H7 (cell line): ENCODE results near the gene GTF2A1. TPM values are rescaled to one million over a fixed set of nuclear protein-coding genes. Genes with fewer than 3 reads are reported as not detected.

Experiments
- DNase-seq: peaks from one replicate; pipeline ENCODE4 v3.0.0; 2012
- H3K27me3 ChIP-seq: 2 replicates; pipeline ENCODE4 v1.6.0; 2011; ENCODE audit warnings: mild to moderate bottlenecking, low read length; ENCODE audit not compliant: control insufficient read depth, insufficient read depth
- H3K36me3 ChIP-seq: replicated peaks from 2 replicates; pipeline ENCODE4 v1.5.1; 2011; ENCODE audit warnings: low read length; ENCODE audit not compliant: control insufficient read depth, insufficient read depth
- H3K4me3 ChIP-seq: 2 replicates; pipeline ENCODE4 v1.5.1; 2011; ENCODE audit warnings: low read depth, mild to moderate bottlenecking, control low read depth, low read length, moderate library complexity; ENCODE audit not compliant: insufficient read depth
- total RNA-seq: library from RNA; depleted of rRNA; stranded (reverse); fragments of >200 nt; shearing (Covaris generic); gene quantifications from 2 replicates; pipeline ENCODE4 v1.2.3, GENCODE V29; 2014; rRNA removed

GTF2A1 gene
- total RNA-seq, 1 experiment from 2014 or later: 25.8 TPM

- H3K27me3 ChIP-seq: no peaks in the 10 kb centered on the region
- no peak for DNase-seq
- H3K4me3 ChIP-seq: no peak overlapping the region
- H3K36me3 ChIP-seq: no peaks in the 10 kb centered on the region
Observed at GRCh38 chr14:81148635-81149034, 72.1 kb downstream of the GTF2A1 start.

- no peak overlapping the region for H3K4me3 ChIP-seq
Observed at GRCh38 chr14:81147140-81147897, 73.4 kb downstream of the GTF2A1 start.

GRCh38 chr14:81144824-81145603, 75.7 kb downstream of the GTF2A1 start:
- DNase-seq: no peak
- Histone ChIP-seq H3K4me3 (no peak overlapping the region), H3K36me3 (no peaks in the 10 kb centered on the region), H3K27me3 (no peaks in the 10 kb centered on the region)

More at GRCh38 chr14:81147140-81147897, 73.4 kb downstream of the GTF2A1 start:
- no peak for DNase-seq
- H3K36me3 ChIP-seq: no peaks in the 10 kb centered on the region
- no peaks in the 10 kb centered on the region for H3K27me3 ChIP-seq

- Histone ChIP-seq H3K27me3 (no peaks in the 10 kb centered on the region), H3K4me3 (no peak overlapping the region), H3K36me3 (no peaks in the 10 kb centered on the region)
- no peak for DNase-seq
Observed at GRCh38 chr14:81143793-81144192, 77.0 kb downstream of the GTF2A1 start.

DNA sequence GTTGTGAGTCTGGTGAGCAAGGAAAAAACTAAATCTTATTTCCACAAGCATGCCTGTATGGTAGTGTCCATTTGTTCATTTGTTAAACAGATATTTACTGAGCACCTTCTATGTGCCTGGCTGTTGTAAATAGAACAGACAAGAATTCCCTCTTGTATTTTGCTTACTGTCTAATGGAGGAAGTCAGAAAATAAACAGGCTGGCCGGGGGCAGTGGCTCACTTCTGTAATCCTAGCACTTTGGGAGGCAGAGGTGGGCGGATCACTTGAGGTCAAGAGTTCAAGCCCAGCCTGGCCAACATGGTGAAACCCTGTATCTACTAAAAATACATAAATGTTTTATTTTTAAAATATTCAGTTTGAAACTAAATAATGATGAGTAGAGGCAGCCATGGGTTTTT, 79.3 kb downstream of the GTF2A1 start:
- no peak for DNase-seq
- Histone ChIP-seq H3K36me3 (no peaks in the 10 kb centered on the region), H3K4me3 (no peak overlapping the region), H3K27me3 (no peaks in the 10 kb centered on the region)

DNA sequence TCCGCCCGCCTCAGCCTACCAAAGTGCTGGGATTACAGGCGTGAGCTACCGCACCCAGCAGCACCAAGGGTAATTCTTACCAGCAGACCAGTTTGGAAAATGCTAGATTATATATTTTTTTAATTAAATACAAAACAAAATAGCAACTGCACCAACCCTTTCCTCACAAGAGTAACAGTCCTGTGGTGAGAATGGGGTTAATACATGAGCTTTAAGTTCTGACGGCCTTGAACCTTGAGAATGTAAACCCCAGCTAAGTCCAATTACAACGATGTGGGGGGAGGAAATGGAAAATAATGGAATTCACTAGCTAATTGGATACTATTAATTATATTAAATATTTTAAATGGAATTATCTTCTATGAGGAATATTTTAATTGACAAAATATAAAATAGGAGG, 82.3 kb downstream of the GTF2A1 start:
- no peak overlapping the region for H3K4me3 ChIP-seq
- no peak for DNase-seq
- H3K36me3 ChIP-seq: no peaks in the 10 kb centered on the region
- H3K27me3 ChIP-seq: no peaks in the 10 kb centered on the region

DNA sequence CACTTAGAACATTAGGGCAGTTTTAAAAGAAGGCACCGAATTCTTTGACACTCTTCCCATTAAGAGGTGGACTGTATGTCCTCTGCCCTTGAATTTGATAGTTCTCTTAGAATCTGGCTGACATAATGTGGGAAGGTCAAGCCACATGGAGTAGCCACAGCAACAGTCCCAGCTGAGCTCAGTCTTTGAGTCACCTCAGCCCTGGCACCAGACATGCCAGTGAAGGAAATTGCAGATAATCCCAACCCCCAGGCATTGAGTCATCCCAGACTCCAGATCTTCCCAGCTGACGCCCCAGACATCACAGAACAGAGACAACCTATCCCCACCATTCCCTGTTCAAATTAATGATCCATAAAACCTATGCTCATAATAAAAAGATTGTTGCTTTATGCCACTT, 83.4 kb downstream of the GTF2A1 start:
- no peaks in the 10 kb centered on the region for H3K36me3 ChIP-seq
- no peak for DNase-seq
- no peaks in the 10 kb centered on the region for H3K27me3 ChIP-seq
- H3K4me3 ChIP-seq: no peak overlapping the region

GRCh38 chr14:81133400-81133799, 87.4 kb downstream of the GTF2A1 start:
- no peaks in the 10 kb centered on the region for H3K27me3 ChIP-seq
- no peaks in the 10 kb centered on the region for H3K36me3 ChIP-seq
- H3K4me3 ChIP-seq: no peak overlapping the region
- DNase-seq: no peak

DNA sequence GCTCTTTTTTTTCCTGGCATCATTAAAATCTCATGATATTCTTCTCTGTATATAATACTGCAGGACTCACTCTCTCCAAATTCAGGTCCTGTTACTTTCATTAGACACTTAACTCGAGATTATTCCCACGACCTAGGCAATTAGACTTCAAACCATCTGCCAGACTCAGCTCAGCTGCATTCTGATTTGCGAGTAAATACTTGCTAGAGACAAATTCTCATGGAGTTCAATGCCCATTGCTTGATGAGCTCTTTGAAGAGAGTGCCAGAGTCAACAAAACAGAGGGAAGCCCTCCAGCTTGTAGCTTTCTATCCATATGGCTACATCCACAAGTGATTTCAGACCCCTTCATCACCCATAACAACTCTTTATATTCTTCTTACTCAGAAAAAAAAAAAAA, 88.3 kb downstream of the GTF2A1 start:
- H3K27me3 ChIP-seq: no peaks in the 10 kb centered on the region
- no peak overlapping the region for H3K4me3 ChIP-seq
- no peaks in the 10 kb centered on the region for H3K36me3 ChIP-seq
- no peak for DNase-seq

DNA sequence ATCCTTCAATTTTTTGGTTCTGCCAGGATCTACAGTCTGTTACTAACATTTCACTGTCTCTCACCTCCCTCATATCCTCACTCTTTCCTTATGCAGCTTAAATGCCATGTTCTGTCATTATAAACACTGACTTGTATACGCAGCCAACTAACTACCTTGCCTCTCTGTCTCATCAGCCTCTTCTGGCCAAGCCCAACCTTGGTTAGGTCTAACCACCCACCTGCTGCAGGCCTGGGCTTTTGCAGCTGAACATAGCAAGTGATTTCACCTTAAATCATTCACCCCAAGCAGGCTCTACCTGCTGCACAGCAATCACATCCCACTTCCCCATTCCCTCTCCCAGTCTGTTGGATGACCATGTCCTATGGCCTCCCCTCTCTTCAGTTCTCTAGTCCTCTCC, 91.5 kb downstream of the GTF2A1 start:
- no peaks in the 10 kb centered on the region for H3K36me3 ChIP-seq
- H3K27me3 ChIP-seq: no peaks in the 10 kb centered on the region
- no peak for DNase-seq
- H3K4me3 ChIP-seq: no peak overlapping the region

- Histone ChIP-seq H3K36me3 (no peaks in the 10 kb centered on the region), H3K27me3 (no peaks in the 10 kb centered on the region), H3K4me3 (no peak overlapping the region)
- no peak for DNase-seq
Observed at GRCh38 chr14:81127785-81128184, 93.0 kb downstream of the GTF2A1 start.

DNA sequence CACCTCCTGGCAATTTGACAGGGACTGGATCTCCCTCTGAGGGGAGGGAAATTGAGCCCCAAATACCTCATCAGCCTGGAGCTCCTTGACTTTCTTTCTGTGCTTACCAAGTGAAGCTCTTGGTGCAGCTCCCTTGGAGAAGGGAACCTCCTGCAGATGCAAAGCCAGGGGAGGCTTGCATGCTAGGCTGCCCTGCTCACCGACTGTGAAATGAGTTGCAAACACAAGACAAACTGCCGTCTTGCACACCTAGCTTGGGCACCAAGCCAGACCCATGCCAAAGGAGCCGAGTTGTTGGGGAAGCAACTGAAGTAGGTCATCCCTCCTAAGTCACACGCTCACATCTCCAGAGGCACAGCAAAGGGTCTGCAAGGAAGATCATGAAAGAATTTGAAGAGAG, 95.2 kb downstream of the GTF2A1 start:
- no peak for DNase-seq
- no peaks in the 10 kb centered on the region for H3K36me3 ChIP-seq
- H3K4me3 ChIP-seq: no peak overlapping the region
- H3K27me3 ChIP-seq: no peaks in the 10 kb centered on the region

Other genes with a start within 250 kb of the GTF2A1 start
- gene STON2, start 179.4 kb upstream of the GTF2A1 start, total RNA-seq: 26.9 and 28.5 TPM in 2 replicates